ENCODE data around the gene C1orf74.
"Not testable (repeated sequence)": the region's sequence is repeated elsewhere in the genome, so short reads cannot be mapped to it uniquely, and the experiment has no call there.

The C1orf74 gene

DNA sequence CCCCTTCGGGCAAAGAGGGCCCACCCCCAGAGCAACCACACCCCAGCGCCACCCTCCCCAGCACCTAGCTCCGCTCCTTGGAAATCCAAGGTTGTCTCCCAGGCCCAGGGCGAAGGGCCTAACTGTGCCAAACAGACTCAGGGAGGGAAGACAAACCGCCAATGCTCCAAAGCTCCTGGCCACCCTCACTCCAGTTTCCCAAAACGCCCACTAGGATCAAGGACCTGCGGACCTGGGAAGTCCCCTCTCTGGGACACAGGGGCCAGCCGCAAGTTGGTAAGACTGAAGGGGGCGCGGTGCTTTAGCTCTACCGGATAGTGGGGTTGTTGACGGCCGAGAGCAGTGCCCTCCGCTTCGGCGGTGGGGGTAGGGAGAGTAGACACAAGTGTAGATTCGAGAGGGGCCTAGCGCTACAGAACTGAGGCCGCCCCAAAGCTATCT lies 21.0 kb upstream of the C1orf74 start:
- DNase-seq: no peak

DNA sequence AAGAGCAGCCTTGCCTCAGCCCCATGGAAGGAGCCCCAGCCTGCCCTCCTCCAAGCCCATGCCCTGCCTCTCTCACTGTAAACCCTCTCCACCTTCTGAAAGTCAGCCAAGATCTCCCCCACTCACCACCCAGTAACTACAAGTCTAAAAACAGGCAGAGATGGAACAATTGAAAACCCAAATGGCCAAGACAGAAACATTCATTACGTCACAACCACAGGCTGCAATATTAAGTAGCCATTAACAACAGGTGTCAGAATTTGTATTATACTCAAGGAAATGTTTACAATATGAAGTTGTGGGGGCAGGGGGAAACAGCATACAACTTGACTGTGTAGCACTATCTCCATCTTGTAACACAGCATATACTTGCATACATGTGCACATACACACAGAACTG lies 19.2 kb upstream of the C1orf74 start:
- no peak for DNase-seq

DNA sequence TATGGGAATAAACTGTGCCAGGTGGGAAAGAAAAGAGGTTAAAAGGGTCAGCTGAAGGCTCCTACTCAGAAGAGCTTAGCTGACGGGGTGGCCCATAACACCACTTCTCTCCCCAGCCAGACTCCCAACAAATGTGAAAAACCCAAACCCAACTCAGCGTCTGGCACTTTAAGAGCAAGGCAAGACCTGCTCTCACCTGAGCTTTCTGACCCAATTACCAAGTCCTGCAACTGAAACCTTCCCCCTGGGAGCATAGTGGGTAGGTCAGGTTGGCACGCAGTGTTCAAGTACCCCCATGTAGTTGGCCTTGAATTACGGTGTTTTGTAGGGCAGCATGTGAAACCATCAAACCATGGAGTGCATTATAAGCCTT lies 18.4 kb upstream of the C1orf74 start:
- no peak for DNase-seq

DNA sequence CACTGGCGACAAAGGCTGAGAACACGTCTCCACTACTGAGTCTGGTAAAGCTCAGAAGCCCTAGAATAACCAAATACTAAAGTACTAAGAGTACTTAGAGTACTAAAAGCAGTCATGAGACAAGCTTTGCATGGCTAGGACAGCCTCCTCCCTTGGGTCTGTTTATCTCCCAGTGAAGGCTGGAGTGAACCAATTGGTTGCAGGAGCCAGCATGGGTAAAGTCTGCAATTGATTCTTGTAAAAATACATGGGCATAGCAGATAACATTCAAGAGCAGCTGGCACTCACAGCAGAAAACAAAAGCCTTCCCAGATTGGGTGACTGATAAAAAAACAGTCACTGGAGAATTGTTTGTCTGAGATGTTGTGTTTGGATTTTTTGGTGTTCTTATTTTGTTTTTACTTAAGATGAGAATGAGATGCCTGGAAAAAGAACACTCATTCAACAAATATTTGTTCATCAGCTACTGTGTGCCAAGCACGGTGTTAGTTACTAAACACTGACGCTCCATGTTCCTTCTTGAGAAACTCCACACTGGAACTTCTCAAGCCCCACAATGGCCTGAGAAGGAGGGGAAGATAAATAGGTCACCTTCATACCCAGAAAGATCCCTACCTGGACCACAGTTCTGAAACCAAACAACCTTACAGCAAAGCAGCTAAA lies 17.9 kb upstream of the C1orf74 start:
- DNase-seq: no peak

DNA sequence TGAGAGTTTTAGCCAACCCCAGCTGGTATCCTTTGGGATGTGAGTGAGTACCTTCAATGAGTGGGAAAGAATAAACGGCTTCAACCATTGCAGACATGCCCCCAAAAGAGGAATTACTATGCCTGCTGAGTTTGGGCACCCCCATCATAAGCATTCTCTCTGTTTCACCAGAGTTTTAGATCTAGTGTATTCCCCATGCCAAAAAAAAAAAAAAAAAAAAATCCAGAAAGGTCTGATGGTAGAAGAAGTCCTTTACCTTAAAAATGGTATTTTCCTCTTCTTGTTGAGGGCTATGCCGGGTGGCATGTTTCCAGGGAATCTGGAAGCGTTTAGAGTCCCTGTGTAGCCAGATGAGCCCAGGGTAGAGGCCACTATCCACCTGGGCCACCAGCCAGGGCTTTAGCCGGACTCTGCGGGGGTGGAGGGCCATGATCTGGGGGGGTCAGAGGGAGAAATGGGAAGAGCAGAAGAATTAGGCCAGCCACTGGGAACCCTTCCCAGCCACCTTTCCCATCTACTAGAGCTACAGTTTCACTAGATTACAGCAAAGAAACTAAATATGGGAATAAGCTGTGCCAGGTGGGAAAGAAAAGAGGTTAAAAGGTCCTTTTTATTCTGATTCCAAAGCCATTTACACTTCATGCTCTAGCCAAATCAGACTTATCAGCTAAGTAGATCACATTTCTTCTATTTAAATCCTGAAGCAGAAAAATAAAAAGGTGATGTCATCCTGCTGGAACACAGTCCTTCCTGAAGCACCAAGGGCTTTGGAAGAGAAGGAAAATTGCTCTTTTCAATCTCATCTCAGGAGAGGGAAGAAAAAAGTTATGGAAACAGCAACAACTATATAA lies 16.9 kb upstream of the C1orf74 start:
- no peak for DNase-seq

DNA sequence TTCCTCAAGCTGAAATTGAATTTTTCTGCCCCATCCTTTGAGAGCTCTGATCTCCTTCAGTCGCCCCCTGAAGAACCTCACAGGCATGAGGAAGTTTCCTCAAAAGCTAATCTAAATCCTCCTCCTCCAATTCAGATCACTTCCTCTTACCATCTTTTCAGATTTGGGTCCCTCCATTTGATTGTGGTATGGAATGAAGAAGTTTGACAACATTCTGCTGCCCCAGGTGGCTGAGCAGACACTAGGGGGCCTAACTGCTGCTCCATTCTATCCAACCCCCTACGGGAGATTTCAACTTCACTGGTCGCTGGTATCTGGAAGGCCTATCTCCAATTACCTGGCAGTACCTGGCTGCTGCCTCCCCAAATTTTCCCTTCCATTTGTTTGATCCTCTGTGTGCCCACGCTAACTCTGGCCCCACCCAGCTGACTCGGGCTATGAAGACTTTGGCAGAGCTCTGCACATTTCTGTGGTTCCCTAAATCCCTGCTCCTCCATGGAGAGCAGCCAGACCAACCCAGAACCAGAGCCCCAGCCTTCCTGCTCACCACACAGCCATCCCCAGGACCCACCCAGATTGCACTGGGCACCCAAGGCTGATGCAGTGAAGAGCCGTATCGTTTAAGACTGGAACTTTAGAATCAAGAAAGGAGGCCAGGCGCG lies 13.8 kb upstream of the C1orf74 start:
- DNase-seq: no peak

DNA sequence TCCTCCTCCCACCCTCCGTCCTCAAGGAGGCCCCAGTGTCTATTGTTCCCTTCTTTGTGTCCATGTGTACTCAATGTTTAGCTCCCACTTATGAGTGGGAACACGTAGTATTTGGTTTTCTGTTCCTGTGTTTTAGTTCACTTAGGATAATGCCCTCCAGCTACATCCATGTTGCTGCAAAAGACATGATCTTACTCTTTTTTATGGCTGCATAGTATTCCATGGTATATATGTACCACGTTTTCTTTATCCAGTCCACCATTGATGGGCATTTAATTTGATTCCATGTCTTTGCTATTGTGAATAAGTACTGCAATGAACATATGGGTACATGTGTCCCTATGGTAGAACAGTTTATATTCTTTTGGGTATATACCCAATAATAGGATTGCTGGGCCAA lies 9.4 kb upstream of the C1orf74 start:
- DNase-seq: not testable (repeated sequence)

DNA sequence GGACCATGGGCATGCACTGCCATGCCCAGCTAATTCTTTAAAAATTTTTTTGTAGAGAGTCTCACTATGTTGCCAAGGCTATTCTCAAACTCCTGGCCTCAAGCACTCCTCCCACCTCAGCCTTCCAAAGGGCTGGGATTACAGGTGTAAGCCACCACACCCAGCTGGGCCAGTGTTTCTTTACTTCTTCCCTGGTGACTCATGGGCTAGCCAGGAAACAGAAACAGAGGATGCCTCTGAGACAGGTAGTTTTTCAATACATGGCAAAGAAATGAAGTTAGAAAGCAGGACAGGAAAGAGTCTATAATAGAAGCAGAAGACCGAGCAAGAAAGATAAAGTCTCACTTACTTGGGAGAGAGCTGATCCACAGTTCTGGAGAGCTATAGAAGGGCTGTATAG lies 7.6 kb upstream of the C1orf74 start:
- DNase-seq: no peak

DNA sequence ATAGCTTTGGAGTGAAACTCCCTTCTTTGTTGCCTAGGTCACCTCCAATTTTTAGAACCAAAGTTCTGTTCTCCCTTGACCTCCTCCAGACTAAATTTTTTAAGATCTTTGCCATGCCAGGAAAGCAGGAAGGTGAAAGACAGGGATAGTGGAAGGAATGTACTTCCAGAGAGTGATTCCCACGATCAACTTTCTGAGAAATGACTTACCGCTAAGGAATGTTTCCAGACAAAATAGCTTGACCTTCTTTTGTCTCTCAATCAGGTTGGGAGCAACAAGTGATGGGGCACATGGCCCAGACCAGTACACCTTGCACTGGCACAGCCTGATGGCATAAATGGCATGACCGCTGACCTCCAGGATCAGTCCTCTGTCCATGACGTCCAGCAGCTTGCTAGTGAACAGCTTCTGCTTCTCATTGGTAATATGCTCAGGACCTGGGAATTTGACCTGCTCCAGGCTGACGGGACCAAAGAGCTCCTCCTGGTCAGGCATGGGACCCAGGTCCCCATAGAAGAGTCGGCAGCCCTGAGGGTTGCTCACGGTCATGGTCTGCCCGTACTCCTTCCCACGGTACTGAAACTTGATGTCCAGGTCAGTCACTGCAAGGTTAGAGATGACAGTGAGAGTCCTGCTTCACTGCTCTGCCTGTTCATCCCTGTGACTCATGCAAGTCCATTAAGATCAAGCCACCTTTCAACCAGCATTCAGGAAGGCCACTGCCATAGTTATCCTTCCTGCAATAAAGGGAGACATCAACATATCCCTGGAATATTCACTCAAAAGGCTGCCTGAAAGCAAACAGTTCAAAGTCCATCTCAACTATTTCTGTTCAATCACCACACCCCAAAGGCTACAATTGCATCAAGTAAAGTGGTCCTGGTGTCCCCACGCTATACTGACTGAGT lies 6.2 kb upstream of the C1orf74 start:
- DNase-seq: no peak

DNA sequence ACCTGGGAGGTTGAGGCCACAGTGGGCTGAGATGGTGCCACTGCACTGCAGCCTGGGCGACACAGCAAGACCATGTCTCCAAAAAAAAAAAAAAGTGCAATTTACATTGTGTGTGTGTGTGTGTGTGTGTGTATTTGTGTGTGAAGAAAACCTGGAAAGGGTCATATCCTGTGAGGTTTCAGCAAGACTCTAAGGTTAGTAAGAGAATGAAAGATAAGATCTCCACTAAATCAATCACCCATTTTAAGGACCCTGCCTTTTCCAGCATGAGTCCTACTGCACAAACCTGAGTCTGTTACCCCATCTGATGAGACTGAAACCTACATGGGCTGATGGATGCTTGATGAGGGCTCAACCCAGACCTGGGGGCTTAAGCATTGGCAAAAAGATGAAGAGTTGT lies 4.9 kb upstream of the C1orf74 start:
- DNase-seq: no peak

DNA sequence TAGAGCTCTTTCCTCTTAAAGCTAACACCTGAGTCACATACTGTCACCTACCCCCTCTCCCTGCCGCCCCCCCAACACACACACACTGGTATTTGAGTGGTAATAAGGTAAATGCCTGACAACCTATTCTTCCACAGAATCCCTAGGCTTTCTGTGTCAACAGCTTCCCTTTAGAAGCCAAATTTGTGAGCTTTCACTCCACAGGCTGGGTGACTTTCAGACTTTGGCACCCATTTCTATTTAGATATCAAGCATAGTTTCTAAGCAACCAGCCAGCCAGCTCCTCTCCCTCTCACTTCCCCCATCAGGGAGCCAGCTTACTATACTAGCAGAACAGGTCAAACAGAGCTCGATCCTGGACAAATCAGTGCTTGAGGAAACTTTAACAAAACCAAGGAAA lies 3.2 kb upstream of the C1orf74 start:
- DNase-seq: no peak

DNA sequence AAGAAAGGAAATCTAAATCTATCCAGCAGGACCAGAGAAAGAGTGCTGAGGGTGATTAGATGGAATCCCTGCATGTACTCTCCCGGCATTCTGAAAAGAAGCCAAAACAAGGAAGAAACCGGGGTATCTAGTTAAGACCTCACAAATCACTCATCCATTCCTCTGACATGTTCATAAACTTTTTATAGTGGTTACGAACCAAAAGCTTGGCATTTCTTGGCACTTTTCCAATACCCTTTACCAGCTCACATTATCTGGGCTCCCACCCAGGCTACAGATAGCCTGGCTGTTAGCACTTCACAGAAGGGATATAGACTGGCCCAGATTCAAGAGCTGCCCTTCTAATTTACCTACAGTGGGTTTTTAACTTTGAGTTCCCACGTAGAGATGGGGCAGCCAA lies 1.8 kb upstream of the C1orf74 start:
- DNase-seq: no peak

DNA sequence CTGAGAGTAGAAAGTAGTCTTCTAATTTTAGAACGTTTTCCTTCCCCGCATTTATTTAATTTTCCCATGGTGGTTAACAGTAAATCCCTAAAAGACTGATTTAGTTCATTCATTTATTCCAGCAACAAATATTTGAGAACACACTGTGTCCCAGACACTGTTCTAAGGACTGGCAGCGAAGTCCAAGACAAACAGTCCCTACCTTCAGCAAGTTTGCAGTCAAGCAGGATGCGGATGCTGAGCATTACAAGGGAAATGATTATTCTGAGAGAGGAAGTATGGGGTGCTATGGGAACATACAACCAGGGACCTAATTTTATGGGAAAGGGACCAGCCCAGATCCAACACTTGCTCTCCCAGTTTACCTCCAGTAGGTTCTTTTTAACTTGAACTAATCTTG lies 1.2 kb upstream of the C1orf74 start:
- DNase-seq: no peak

DNA sequence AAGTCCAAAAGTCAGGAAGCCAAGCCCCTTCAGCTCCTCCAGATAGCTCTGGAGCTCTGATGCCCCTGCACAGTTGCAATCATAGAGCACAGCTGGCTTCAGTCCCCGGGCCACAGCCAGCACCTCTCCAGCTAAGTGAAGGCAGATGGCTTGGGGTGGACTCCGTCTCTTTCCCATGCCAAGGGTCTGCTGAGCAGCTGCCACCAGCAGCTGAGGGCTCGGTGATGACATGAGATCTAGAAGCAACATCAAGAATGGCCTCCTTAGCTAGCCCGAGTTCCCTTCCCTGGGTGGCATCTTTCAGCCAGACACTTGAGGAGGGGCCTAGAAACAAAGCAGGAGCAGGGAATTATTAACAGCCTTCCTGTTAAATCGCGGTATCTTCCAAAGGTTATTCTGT lies 973 bp downstream of the C1orf74 start:
- no peak for DNase-seq

DNA sequence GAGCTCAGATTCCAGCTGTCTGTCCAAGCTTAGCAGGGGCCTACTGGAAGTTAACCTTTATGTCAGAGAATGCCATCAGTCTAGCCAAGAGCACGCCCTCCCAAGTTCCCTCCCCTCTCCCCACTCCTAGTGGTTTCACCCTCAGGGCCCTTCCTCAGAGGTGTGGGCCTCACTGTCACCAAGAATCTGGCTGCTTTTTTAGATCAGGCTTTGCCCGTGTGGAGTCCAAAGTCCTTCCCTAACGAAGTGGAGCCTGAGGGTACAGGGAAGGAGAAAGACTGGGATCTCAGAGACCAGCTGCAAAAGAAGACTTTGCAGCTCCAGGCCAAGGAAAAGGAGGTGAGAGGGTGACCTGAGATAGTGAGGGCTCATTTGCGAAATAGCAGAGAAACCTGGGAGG lies 4.1 kb downstream of the C1orf74 start:
- no peak for DNase-seq

DNA sequence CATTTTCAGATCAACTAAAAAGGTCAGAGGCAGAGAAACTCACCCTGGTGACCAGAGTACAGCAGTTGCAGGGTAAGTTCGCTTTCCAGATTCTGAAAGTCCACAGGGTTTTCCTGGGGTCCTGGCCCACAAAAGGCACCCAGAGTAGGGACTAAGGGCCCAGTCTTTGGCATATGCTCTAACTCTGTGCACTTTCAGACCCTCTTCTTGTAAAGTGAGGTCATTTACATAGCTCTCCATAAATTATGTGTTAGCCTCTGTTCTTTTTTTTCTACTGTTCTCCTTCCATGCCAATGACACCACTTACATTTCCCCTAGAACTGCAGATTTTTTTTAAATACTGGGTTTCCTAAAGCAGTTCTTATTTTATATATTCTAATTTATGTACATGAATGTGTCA lies 6.3 kb downstream of the C1orf74 start:
- DNase-seq: no peak

DNA sequence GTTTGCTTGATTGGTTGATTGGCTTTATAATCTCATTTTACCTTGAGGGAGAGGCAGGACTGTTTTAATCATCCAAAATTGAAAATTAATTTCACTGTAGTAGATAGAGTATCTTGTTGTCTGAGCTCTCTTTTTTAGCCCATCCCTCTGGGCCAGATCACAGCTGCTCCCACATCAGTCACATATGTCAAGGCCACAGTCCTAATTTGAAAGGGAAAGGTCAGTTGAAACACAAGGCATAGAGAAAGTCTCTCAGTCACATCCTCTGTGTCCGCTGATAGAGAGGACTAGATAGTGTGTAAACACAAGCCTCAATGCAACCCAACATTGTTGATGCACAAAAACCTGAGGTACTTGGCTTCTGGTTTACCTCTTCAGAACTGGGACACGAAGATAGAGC lies 6.8 kb downstream of the C1orf74 start:
- no peak for DNase-seq

DNA sequence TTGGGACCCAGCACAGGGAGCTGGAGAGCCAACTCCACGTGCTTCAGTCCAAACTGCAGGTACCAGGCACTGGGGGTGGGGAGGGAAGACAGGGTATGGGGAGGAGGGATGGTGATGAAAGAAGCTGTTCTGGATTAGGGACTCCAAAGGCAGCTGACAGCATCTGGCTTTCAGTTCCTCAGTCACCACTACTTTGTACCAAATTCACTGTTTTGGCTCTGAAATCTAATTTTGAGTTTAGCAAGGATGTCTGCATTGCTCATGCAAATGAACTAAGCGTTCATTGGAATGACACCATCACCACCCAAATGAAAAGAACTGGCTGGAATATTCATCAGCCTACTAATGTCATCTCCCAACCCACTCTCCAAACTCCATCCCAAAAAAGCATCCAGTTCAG lies 8.7 kb downstream of the C1orf74 start:
- no peak for DNase-seq

DNA sequence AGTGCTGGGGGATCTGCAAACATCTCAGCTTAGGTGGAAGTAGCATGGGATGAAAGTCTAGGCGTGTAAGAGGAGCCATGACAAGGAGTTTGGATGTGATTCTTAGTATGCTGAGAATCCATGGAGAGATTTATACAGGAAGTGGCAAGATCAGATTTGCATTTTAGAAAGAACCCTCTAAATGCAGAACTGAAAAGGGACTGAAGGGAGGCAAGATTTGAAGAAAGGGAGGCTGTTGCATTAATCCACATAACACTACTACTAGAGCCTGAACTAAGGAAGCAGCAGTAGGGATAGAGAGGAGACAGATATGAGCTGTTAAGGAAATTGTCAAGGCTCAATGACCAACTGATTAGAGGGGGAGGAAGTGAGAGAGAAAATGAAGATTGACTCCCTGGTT lies 9.8 kb downstream of the C1orf74 start:
- no peak for DNase-seq

DNA sequence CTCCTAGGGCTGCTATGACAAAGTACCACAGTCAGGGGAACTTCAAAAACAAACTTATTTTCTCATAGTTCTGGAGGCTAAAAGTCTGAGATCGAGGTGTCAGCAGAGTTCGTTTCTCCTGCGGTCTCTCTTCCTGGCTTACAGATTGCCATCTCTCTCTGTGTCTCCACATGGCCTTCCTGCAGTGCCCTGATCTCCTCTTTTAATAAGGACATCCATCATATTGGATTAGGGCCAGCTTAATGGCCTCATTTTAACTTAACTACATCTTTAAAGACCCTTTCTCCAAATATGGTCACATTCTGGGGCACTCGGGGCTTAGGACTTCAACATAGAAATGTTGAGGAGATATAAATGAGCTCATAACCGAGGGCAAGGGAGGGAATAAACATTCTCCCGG lies 12.2 kb downstream of the C1orf74 start:
- DNase-seq: no peak

DNA sequence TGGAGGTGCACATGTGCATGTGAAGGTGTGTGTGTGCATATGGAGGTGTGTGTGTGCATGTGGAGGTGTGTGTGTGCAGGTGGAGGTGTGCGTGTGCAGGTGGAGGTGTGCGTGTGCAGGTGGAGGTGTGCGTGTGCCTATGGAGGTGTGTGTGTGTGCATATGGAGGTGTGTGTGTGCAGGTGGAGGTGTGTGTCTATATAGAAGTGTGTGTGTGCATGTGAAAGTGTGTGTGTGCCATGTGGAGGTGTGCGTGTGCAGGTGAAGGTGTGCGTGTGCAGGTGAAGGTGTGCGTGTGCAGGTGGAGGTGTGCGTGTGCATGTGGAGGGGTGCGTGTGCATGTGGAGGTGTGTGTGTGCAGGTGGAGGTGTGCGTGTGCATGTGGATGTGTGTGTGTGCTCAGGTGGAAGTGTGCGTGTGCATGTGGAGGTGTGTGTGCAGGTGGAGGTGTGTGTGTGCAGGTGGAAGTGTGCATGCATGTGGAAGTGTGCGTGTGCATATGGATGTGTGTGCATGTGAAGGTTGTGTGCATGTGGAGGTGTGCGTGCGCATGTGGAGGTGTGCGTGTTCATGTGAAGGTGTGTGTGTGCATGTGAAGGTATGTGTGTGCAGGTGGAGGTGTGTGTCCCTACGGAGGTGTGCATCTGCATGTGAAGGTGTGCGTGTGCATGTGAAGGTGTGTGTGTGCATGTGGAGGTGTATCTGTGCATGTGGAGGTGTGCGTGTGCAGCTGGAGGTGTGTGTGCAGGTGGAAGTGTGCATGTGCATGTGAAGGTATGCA lies 13.5 kb downstream of the C1orf74 start:
- no peak for DNase-seq

DNA sequence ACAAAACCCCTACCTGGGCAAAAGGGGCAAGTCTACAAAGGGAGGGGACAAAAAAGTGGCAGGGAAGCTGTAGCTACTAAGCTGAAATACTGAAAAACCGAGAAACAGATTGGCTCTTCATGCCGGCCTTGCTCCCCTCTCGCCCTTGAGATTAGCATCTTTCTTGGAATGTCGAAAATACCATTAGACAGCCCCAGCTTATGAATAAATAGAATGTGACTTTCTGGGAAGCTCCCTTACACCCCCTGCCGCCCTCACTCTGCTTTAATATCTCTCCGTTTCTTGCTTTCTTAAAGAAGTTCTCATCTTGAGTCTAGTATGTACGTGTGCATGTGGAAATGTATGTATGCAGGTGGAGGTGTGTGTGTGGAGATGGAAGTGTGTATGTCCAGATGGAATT lies 14.4 kb downstream of the C1orf74 start:
- no peak for DNase-seq

All from activated CD4-positive, alpha-beta T cell treated with anti-CD3 and anti-CD28 coated beads for 1 hour (primary cell).